GM12891 (cell line): ENCODE measurements around the gene CSTPP1.
"Not testable (repeated sequence)": the region's sequence is repeated elsewhere in the genome, so short reads cannot be mapped to it uniquely, and the experiment has no call there.

Experiments used
- DNase-seq: peaks from one replicate; pipeline ENCODE4 v3.0.0; 2011; ENCODE audit warnings: low spot score; ENCODE audit not compliant: insufficient read length
- FAIRE-seq: peaks from 2 replicates; lab custom pipeline; 2011; peaks lifted over from hg19 to GRCh38; lab: Jason Lieb, UNC
- PAX5 ChIP-seq: IDR thresholded peaks from 2 replicates; pipeline ENCODE4 v1.6.1; 2011; ENCODE audit warnings: low read length, moderate library complexity, mild to moderate bottlenecking; ENCODE audit not compliant: insufficient read depth, severe bottlenecking
- POLR2A ChIP-seq: IDR thresholded peaks from 2 replicates; pipeline ENCODE4 v1.6.1; 2011; ENCODE audit warnings: low read depth, low read length, control low read depth
- POLR2AphosphoS5 ChIP-seq: IDR thresholded peaks from 2 replicates; pipeline ENCODE4 v1.6.1; 2011; ENCODE audit warnings: low read depth, low read length, control low read depth
- POU2F2 ChIP-seq: IDR thresholded peaks from 2 replicates; pipeline ENCODE4 v1.6.1; 2011; ENCODE audit warnings: low read depth, mild to moderate bottlenecking, control low read depth, low read length, moderate library complexity
- SPI1 ChIP-seq: IDR thresholded peaks from 2 replicates; pipeline ENCODE4 v1.6.1; 2011; ENCODE audit warnings: low read depth, low read length, control low read depth
- TAF1 ChIP-seq: IDR thresholded peaks from 2 replicates; pipeline ENCODE4 v1.6.1; 2011; ENCODE audit warnings: low read depth, low read length, control low read depth

Gene CSTPP1

DNA sequence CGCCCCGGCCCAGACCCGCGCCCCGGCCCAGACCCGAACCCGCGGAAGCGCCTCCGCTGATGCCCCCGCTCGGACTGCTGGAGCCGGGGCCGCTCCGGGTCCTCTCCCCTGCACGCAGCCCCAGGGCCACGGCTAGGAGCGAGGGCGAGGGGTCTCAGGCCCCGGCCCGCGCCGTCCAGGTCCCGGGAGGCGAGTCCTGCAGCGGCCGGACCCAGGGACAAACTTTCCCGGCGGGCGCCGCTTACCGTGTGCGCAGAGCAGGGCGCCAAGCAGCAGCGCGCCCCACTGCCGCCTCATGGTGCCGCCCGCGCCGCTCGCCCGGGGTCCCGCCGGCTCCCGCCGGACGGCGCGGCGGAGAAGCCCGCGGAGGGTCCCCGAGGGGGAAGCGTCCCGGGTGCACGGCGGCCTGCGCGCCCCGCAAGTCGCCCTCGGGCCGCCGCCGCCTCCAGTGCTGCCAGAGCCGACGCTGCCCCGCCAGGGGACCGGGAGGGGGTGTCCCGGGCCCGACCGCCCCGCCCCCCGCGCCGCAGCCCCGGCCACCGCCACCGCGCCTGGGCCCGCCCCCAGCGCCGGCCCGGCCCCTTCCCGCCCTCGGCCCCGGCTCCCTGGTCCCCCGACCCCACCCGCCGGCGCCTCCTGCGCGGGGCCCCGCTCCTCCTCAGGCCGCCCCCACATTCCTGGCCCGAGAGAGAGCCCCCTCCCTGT, 18.3 kb upstream of the CSTPP1 start, which contains the start of gene LRP4:
TSS of gene LRP4 (minus strand) at position 468 of the 705 bp plus-strand sequence. CDS start at position 297, 171 bp downstream.
- DNase-seq = peak; percentile 59
- TF ChIP-seq SPI1 (no peak), POU2F2 (no peak), POLR2AphosphoS5 (no peak), TAF1 (no peak), POLR2A (no peak), PAX5 (no peak)
- FAIRE-seq = no peak

DNA sequence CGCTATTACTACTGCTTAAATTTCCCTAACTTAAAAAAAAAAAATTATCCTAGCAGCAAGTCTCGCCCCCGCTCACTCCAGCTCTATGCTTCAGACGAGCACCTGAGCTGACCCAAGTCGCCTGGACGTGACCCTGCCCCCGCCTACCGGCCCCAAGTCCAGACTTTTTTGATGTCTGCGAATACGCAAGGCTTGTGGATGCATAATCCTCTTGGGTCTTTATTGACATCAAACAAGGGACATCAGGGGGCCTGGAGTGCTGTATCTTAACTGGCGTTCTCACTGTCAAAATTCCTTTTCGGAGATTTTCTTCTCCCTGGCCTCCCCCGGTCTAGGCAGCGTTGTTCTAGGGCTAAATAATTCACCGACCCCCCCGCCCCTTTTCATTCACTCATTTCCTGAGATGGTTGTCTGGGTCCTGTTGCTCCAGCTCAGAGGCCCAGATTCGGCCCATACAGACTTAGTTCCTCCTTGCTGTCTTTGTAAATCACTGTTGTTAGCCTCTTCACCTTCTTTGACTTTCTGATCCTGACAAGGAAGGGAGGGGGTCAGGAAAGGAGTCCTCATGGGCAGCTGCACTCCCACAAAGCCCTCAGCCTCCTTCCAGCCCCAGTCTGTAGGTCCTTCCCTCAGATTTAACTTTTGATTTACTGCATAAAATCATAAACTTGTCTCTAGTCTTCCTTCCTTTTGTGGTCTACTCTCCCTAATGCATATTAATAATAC, 17.6 kb upstream of the CSTPP1 start:
- TF ChIP-seq PAX5 (no peak), POLR2A (no peak), POU2F2 (no peak), POLR2AphosphoS5 (no peak), SPI1 (no peak), TAF1 (no peak)
- DNase-seq (no peak), FAIRE-seq (no peak)

DNA sequence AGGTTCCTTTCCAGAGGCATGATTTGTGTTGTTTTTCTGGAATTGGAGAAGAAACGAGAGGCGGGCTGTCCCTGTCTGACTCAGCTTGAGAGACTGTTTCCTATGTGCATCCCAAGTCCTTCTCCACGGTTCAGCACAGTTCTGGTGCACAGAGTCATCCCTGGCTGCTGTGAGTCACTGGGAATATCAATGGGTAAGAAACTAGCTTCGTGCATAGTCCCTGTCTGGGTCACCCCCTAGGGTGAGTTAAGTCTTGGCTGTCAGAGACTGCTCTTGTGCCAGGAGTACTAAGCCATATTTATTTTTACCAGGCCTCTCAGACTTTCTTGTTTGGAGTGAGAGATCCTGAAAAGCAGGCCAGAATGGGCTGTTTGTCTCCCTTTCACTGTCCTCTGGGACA, 15.8 kb upstream of the CSTPP1 start:
- no peak for TF ChIP-seq POU2F2
- TF ChIP-seq POLR2AphosphoS5 = no peak
- TF ChIP-seq POLR2A = no peak
- no peak for TF ChIP-seq TAF1
- TF ChIP-seq SPI1 = no peak
- no peak for TF ChIP-seq PAX5
- DNase-seq (no peak), FAIRE-seq (no peak)

DNA sequence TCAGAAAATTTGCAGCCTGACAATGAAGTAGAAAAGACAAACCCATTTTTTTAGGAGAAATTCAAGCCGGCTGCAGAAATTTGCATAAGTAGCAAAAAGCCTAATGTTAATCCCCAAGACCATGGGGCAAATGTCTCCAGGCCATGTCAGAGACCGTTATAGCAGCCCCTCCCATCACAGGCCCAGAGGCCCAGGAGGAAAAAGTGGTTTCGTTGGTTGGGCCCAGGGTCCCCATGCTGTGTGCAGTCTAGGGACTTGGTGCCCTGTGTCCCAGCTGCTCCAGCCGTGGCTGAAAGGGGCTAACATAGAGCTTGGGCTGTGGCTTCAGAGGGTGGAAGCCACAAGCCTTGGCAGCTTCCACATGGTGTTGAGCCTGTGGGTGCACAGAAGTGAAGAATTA, 8.6 kb upstream of the CSTPP1 start:
- not testable (repeated sequence) for FAIRE-seq, DNase-seq

DNA sequence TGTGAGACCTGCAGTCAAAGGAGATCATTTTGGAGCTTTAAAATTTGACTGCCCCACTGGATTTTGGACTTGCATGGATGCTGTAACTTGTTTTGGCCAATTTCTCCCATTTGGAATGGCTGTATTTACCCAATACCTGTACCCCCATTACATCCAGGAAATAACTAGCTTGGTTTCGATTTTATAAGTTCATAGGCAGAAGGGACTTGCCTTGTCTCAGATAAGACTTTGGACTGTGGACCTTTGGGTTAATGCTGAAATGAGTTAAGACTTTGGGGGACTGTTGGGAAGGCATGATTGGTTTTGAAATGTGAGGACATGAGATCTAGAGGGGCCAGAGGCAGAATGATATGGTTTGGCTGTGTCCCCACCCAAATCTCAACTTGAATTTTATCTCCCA, 7.9 kb upstream of the CSTPP1 start:
- FAIRE-seq, DNase-seq: not testable (repeated sequence)

DNA sequence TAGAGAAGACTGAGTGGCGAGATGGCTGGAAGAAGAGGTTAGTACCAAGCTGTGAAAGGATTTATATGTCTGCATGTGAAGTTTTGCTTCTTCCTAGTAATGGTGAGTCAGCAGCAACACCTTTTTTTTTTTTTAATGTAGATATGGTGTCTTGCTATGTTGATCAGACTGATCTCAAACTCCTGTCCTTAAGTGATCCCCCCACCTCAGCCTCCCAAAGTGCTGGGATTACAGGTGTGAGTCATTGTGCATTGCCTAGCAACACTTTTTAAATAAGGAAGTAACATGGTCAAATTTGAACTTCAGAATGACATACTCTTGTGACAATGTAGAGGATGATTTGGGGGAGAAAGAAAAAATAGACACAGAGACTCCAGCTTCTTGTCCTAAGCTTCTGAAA, 6.5 kb upstream of the CSTPP1 start:
- DNase-seq (no peak), FAIRE-seq (no peak)
- TF ChIP-seq POLR2A (no peak), TAF1 (no peak), SPI1 (no peak), PAX5 (no peak), POU2F2 (no peak)

DNA sequence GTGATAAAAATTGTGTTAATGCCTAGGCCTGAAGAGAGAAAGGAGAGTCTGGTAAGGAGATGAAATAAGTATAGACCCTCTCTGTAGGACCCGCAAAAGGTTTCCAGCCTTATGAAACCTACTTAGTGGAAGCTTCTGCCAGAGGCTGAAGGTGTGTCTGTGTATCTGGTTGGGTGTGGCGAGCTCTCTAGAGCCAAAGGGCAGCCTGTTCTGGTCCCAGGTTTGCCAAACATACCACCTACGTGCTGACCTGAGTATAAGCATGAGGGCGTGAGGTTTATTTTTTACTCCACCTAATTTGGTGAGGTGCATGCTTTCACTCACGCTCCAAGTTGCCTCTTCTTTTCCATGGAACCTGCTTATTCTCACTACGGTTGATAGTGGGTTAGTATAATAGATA, 5.6 kb downstream of the CSTPP1 start:
- DNase-seq (no peak), FAIRE-seq (no peak)
- TF ChIP-seq POLR2AphosphoS5 = no peak
- TF ChIP-seq PAX5 = no peak
- TF ChIP-seq POLR2A = no peak
- no peak for TF ChIP-seq POU2F2
- no peak for TF ChIP-seq SPI1
- TF ChIP-seq TAF1 = no peak

DNA sequence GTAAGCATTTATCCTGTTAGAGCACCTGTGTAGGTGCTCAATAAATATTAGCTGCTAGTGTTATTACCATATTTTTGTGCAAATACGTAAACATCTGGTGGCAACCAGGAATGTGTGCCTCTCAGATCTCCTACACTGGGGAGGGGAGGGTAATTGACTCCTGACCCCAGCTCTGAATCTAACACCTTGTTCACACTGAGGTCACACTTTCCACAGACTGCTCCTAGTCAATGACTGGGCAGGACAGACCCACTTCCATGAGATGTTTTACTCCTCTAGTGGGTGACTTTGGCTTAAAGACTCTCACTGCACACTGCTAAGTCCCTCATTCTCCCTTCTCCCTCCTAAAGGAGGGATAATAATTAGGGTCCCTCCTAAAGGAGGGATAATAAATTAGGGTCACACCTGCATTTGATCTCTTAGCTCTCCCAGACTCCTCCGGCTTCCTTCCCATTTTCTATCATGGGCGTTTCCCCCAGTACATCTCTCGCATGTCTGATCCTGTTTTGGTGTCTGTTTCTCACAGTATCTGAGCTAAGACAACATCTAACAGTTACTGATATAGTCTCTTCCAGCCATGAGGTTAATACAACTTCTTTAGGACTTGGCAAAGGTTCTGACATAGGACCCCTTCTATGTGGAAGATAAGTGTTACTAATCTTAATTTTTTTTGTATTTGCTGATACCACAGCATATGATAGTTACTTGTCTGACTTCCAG, 8.0 kb downstream of the CSTPP1 start:
- FAIRE-seq (peak; percentile 16), DNase-seq (no peak)
- TF ChIP-seq POLR2AphosphoS5 (no peak), POLR2A (no peak), PAX5 (no peak), TAF1 (no peak), SPI1 (no peak), POU2F2 (no peak)

DNA sequence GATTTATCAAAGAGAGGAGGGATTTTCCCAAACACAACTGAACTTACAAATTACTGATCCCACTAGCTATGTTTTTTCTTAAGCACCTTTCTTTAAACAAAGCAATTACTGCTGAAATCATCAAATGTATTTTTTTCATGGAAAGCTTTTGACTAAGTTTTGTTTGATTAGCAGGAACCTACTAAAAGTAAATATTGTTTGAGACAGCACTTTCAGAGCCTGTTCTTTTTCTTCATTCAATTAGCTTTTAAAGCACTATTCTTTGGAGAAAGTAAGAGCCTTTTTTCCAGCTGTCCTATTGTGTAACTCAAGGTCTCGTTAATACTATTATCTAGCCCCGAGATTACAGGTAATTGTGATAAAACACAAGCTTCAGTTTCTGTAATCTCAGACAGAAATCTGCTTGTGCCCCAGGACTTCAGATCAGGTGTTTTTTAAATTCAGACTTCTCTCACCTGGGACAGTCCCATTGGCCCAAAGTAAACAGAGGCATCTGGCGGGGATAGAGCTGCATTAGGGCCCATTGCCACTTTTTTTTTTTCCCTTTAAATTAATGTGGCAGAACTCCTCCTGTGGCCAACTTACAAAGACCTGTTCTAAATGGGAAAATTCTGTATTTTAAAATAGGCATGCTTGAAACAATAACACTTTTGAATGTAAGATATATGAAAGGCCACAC, 11.0 kb downstream of the CSTPP1 start:
- FAIRE-seq = no peak
- no peak for DNase-seq
- TF ChIP-seq POU2F2 = no peak
- TF ChIP-seq SPI1 = no peak
- TF ChIP-seq POLR2A = no peak
- no peak for TF ChIP-seq POLR2AphosphoS5
- no peak for TF ChIP-seq TAF1
- no peak for TF ChIP-seq PAX5
